Renal pelvis (tissue), 4 donors: ENCODE measurements around the gene MRPS27. TPM values are rescaled to one million over a fixed set of nuclear protein-coding genes. Genes with fewer than 3 reads are reported as not detected.

Experiments
- DNase-seq: peaks from one replicate; pipeline ENCODE4 v3.0.0-alpha.2; 2013
- polyA plus RNA-seq, 3 donors: library from polyadenylated mRNA; unstranded; fragments of 120-200 nt; gene quantifications; one replicate each; pipeline ENCODE4 v1.2.1, GENCODE V29; 2013; ENCODE audit not compliant: insufficient read length in 3 of 3

MRPS27 gene
- polyA plus RNA-seq, 3 donors, result 62.5 to 70.7 (median 64.2) TPM

DNA sequence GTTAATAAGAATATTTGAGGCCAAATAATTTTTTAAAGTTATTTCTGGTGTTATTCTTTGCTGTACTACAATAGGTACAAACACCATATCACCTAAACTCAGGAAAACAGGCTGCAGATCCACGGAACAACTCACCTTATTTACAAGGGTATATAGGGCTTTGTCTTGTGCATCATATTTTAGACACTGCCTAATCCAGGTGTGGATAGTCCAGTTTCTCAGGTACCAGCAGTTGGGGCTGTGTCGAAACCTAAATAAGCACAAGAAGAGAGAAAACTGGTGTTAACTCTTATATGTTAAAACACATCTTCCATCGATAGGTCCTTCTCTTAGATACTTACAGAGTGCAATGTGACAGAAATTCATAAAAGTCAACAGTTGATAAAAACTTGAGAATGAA is 82.2 kb downstream of the MRPS27 start:
- DNase-seq, result no peak

DNA sequence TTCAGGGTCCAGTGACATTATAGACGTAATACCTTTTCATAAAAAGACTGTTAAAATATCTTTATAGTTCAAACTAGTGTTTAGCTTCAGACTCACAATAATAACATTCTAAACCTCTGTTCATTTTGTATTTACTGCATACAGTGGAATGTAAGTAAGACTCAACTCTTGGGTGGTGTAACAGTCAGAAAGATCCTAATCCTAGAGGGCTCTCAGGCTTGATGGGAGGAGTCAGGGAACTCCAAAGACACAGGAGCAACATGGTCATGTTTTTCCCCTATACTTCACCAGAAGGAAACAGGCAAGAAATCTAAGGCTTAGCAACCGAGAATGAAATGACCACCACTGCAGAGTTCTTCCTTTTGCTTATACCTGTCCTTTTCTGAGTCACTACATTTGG is 82.6 kb downstream of the MRPS27 start:
- DNase-seq, result no peak

GRCh38 chr5:72235725-72236124 is 84.3 kb downstream of the MRPS27 start:
- peak; percentile 47 for DNase-seq

DNA sequence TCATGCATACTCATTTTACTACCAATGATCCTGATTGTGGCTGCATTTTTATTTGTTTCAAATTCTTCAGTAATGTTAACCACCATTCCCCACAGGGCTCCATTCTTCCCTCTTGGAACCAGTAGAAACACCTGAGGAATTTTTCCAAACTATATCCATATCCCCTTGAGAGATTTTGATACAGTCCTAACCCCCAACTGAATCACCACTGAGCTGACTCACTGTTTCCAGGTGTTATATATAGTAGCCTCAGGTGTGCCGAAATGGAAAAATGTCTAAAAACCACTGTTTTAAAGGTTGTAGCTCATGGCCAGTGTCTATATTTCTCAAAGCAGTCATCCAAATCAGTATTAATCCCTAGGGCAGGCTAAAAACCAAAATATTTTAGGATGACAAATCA is 85.2 kb downstream of the MRPS27 start:
- DNase-seq, result no peak

- no peak for DNase-seq
Measured at GRCh38 chr5:72234265-72234700, 85.8 kb downstream of the MRPS27 start.

DNA sequence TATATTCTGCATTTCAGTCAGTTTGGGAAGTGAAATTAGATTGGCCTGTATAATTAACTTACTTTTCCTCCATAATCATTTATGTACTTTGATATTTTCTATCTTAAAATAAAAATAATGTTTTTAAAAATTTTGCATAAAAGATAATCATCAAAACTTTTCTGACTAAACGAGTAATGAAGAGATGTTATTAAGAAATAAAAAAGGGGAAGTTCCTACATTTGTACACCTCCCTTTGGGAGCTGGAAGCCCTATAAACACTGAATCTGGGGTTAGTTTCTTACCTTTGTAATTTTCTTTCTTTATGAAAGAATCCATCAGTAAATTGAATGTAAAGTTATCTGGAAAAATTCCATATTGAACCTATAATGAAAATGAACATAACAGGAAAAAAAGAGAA is 86.2 kb downstream of the MRPS27 start:
- DNase-seq, result no peak

DNA sequence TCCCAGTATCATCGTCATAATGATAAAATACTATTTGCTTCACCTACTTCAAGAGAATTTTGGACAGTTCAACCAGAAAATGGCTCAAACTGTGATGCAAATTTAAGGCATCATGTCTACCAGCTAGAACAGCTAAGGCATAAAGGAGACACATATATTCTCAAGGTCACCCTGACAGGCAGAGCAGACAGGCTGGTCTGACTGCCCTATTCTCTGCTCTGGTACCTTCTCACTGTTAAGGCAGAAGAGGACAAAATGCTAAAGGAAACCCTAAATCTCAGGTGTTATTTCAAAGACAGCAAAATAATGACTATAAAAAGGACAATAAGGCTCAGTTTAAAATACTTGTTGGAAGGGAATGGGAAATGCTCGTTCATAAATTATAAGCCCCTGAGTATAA is 87.2 kb downstream of the MRPS27 start:
- DNase-seq, result no peak

DNA sequence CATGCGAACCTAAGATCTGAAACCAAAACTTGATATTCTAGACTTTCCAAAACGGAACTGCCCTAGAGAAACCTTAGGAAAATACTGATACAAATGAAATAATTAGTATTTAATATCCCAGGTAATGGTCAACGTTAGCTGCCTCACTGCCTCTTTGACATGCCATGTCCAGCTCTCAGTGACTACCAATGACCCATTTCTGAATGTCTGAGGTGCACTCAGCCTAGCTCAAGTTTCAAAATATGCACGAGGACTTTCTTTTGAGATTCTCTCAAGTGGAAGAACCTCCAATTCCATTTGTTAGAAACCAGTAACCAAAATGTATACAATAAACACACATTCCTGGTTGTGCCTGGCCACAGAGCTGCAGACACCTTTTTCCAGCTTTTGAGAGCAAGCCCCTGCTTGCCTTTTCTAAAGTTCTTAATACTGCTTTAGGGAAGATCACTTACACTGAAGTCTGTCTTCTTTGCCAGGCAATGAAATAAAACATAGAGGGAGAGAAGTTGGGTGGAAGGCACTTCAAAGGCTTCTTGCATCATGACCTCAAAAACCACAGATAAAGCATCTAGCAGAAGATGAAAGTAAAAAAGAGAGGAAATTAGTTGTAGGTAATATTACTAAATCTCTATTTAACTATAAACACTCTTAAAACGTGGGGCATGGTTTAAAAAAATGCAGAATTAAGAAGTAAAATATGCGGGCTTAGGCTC is 87.9 kb downstream of the MRPS27 start:
- no peak for DNase-seq

DNA sequence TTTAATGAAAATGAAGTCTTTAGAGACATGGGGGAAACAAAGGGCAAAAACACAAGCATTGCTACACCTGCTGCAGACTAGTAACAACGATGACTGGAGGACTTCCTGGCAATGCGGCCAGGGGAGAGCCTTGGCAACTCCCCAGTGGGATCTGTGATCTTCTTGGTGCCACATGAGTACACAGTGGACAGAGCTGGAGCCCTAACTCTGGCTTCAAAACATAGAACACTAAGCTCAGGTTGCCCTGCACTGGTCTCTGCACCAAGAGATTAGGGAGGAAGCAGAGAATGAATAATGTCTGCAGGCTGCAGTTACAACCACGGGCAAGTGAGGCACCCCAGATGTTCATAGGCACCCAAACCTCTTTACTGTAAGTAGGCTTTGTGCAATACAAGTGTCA is 91.1 kb downstream of the MRPS27 start:
- DNase-seq, result no peak

DNA sequence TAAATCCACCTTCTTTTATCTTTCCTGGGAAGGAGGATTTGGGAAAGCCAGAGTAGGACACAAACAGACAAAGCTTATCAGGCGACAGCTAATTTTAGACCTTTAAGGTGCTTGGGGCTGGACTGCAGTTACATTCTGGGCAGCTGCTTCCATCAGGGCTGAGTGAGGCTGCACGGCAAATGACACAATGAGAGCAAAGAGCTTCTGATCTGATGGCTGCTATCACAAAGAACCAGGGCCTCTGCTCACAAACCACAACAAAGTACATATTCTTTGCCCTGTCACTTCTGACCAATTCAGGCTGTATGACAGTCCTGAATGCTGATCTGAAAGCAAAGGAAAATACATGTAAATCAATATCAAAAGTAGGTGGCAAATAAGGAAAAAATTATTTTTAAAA is 93.1 kb downstream of the MRPS27 start:
- DNase-seq, result no peak

DNA sequence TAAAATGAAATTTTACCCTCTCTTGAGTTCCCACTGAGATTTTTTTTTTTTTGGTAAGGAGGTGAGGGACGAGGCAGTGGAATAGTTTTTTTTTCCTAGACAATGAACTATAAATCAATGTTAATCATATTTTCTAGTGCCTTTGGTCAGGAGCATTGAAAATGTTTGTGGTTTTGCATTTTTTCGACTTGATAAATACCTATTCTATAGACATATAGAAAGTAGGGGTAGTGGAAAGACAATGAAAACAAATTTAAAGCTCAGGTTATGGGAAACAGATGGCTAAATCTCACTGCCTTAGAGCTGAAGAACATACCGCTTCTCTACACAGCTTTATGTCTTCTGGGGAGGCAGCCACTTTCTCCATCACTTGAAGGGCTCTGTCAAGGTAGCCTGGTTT is 94.3 kb downstream of the MRPS27 start:
- no peak for DNase-seq

DNA sequence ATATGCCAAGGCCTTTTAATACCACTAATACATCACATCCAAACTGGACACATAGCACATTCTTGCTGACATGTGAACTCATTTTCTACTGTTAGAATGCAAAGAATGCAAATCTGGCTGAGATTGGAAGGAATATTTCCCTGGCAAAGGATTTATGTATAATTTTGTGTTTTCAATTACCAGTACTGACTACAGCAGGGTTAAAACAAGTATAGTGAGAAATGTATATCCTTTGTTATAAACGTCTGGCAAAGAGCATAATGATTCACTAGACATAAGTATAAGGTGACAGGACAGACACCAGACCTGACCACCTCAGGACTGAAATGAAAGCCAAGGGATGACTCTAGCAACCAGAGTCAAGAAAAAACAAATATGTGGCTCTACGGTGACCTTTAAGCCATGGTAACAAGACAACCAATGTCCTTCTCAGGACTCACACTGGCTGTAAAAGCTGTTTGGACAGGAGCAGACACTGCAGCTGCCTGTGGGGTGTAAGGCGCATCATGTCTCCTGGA is 95.0 kb downstream of the MRPS27 start:
- DNase-seq, result no peak

GRCh38 chr5:72223371-72223770 is 96.7 kb downstream of the MRPS27 start:
- no peak for DNase-seq

GRCh38 chr5:72222521-72222920 is 97.5 kb downstream of the MRPS27 start:
- no peak for DNase-seq

DNA sequence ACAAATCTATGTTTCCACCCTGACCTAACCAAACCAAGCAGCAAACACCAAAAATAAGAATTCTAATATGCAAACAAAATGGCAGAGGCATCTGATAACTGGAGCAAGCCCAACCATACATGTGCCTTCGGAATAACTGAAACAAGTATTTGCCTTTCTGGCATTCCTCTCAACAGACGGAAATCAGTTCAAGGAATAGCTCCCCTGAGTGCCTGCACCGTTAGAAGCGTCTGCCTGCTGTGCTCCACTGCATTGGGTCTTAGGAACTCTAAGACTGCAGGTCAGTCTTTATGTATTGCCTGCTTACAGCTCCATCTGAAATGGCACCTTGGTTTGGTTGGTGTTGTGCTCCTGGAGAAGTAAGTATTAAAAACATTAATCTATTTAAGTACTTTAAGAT is 98.5 kb downstream of the MRPS27 start:
- no peak for DNase-seq

- DNase-seq, result no peak
Measured at GRCh38 chr5:72221099-72221498, 98.9 kb downstream of the MRPS27 start.

- DNase-seq, result no peak
Measured at GRCh38 chr5:72216756-72217155, 103.3 kb downstream of the MRPS27 start.

DNA sequence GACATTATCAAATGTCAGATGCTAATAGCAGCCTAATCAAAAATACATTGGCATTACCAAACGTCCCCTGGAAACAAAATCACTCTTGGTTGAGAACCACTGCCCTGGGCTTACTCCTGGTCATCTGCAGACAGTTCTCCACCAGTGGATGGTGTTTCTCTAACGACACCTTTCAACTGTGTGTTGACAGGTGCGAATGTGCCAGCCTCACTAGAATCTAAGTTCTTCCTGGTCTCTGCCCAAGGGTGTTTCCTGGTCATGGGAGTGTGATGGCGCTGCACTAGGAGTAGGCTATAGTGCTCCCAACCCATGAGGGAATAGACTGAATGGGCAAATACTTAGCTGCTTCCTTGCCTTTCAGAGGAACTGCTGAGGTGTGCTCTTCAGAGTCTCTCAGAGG is 105.9 kb downstream of the MRPS27 start:
- no peak for DNase-seq

GRCh38 chr5:72213482-72213881 is 106.6 kb downstream of the MRPS27 start:
- DNase-seq, result no peak

- DNase-seq, result no peak
Measured at GRCh38 chr5:72212171-72212570, 107.9 kb downstream of the MRPS27 start.

GRCh38 chr5:72210888-72211678 is 109.0 kb downstream of the MRPS27 start:
- no peak for DNase-seq

DNA sequence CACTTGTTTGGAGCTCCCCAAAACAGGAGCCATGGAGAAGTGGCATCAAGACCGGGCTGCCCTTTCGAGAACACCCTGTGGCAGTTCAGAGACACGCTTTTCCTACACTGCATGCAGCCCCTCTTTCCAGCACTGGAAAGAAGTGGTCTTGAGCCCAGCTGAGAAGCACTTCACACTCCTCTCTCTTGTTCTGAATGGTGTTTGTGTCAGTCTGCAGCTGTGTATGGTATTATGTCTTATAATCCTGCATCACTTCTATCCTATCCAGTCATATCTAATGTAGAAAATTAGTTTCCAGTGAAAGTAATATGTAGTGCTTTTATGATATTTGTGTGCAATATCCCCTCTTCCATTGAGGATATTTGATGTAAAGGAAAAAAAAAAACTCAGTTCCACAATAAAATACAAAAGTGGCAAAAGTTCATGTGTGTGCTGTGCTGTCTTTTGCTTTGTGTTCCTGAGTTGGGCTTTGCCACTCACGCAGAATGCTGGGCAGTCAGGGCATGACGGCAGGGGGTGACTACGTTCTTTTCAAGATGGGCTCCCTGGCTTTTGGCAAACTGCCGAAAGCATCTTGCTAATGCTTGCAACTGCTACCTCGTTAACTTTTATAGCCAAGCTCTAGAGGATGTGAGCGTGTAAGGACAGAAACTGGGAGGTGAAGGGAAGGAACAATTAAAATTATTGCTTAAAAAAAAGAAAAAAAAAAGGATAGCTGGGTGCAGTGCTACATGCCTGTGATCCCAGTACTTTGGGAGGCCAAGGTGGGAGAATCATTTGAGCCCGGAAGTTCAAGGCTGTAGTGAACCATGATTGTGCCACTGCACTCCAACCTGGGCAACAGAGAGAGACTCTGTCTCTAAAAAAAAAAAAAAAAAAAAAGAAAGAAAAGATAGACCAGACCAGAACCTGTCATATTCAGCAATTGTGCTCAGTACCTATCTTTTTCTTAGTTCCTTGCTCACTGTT is 110.6 kb downstream of the MRPS27 start:
- peak; percentile 69 for DNase-seq
